CD4-positive, alpha-beta T cell treated with Interleukin-4 for 4 hours (primary cell): ENCODE measurements around the gene COL20A1.
"Not testable (repeated sequence)": the region's sequence is repeated elsewhere in the genome, so short reads cannot be mapped to it uniquely, and the experiment has no call there.

Experiments
- DNase-seq: peaks from one replicate; pipeline ENCODE4 v3.0.0-alpha.2; 2020

The COL20A1 gene

DNA sequence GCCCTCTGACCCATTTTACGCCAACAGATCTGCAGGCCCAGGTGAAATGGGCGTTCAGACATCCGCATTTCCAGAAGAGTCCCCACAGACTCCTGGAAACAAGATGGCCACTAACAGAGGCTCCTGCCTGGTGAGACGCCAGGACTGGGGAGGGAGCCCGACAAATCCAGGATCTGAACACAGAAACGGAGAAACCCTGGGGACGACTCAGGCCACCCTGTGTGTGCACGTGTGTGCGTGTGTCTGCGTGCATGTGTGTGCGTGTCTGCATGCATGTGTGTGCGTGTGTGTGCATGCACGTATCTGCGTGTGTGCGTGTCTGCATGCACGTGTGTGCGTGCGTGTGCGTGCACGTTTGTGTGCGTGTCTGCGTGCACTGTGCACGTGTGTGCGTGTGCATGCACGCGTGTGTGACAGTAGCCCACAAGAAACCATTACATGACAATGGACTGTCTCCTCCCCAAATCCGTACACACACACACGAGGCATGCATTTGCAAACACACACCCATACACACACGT lies 43.3 kb downstream of the COL20A1 start:
- no peak for DNase-seq

DNA sequence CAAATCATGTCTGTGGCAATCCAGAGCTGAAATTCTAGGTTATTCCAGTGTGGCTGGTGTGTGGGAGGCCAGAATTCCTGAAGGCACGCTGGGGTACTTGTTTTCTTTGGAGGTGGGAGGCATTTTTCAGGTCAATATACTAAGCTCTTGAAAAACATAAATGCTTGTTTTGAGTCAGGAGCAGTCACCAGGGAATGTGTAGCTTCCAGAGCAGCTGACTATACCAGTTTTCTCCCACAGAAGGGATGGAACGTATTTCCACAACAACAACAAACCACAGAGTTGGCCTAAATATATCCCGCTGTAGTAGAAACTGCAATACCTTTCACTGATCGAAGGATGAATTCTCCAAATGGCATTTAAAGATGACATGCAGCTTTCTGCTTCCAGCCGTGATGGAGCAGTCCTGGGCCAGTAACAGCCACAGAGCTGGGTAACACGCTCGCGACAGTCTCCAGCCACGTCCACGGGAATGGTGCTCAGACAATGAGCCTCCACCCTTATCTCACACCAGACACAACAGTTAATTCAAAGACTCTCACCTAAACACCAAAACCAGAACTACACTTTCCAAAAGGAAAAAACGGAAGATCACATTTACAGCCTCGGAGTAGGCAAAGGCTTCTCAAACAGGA lies 44.9 kb downstream of the COL20A1 start:
- no peak for DNase-seq

DNA sequence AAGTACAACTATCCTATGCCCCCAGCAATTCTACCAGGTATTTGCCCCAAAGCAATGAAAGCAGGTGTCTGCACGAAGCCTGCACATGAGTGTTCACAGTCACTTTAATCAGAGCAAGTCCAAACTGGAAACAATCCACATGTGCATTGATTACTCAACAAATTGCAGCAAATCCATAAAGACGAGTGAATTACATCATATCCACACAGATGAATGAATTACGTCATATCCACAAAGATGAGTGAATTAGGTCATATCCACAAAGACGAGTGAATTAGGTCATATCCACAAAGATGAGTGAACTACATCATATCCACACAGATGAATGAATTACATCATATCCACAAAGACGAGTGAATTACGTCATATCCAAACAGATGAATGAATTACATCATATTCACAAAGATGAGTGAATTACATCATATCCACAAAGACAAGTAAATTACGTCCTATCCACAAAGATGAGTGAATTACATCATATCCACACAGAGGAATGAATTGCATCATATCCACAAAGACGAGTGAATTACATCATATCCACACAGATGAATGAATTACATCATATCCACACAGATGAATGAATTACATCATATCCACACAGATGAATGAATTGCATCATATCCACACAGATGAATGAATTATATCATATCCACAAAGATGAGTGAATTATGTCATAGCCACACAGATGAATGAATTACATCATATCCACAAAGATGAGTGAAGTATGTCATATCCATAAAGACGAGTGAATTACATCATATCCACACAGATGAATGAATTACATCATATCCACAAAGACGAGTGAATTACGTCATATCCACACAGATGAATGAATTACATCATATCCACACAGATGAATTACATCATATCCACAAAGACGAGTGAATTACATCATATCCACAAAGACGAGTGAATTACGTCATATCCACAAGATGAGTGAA lies 46.4 kb downstream of the COL20A1 start:
- not testable (repeated sequence) for DNase-seq

DNA sequence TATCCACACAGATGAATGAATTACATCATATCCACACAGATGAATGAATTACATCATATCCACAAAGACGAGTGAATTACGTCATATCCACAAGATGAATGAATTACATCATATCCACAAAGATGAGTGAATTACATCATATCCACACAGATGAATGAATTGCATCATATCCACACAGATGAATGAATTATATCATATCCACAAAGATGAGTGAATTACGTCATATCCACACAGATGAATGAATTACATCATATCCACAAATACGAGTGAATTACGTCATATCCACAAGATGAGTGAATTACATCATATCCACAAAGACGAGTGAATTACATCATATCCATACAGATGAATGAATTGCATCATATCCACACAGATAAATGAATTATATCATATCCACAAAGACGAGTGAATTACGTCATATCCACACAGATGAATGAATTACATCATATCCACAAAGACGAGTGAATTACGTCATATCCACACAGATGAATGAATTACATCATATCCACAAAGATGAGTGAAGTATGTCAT lies 47.2 kb downstream of the COL20A1 start:
- DNase-seq = not testable (repeated sequence)

DNA sequence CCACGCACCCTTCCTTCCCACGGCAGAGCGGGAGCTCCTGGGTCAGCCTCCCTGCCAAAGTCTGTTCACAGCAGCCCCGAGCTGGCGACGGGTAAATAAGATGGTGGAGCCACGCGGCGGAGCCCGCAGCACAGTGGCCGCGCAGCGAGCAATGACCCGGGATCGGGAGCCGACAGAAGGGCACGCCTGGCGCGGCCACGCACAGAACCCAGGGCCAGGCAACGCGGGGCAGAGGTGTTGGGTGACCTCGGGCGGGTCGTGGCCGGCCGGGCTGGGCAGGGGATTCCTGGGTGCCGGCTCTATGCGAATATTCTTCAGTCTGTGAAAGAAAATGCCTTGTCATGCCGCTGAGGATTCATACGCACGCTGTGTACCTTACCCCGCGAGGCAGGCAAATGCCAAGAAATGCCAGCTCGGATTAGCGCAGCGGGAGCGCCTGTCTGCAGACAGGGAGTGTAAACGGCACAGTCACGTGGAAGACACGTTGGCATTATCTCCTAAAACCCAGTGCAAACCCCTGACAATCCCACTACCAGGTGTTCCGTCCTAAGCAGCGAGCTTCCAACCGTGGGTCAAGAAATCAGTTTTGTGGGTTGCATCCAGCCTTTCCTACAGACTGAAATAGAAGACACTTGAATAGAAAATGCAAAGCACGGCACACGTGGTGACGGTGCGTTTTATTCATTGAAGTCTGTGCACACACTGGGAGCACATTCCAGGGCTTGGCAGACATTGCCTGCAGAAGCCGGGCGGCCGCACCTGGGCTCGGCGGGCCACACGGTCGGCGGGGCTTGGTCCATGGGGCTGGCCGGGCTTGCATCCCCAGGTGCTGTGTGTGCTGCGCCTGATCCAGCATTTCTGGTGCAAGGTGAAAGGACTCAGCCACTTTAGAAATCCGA lies 49.8 kb downstream of the COL20A1 start:
- no peak for DNase-seq

DNA sequence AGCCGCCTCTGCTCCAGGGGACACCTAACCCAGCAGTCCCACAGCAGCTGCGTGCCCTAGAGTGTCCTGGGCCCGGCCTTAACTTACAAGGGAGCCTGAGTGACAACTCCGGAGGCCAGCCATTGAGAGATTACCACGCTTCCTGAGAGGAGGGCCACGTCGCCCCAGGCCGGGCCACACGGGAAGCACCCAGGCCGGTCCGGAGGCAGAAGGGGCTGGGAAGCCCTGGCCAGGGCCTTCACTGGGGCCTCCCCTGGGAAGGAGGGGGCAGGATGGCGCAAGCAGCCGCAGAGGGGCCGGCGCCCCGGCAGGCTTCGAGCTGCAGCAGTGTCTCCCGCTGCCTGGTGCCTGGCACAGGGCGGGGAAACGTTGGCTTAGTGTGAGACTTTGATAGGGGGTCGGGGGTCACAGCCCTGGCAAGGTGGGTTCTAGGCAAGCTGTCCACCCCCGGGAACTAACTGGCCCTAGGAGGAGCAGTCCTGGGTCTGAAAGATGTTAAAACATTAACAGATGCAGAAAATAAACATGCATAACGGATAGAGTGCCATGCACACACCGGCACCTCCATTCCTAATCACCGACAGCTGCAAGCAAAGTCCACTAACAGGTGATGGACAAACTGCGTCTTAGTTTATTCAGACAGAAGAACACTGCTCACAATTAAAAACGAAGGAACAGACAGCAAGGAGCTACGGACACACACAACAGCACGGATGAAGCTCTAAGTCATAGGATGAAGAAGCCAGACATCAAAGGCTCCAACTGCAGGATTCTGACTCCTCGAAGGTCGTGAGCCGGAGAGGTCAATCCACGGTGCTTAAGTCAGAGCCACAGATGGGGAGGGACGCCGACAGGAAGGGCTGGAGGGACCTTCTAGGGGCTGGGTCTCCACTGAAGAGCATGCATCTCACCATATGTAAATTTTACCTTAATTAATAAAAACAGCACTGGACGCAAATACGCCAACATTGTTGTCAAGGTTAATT lies 50.8 kb downstream of the COL20A1 start:
- DNase-seq = no peak

DNA sequence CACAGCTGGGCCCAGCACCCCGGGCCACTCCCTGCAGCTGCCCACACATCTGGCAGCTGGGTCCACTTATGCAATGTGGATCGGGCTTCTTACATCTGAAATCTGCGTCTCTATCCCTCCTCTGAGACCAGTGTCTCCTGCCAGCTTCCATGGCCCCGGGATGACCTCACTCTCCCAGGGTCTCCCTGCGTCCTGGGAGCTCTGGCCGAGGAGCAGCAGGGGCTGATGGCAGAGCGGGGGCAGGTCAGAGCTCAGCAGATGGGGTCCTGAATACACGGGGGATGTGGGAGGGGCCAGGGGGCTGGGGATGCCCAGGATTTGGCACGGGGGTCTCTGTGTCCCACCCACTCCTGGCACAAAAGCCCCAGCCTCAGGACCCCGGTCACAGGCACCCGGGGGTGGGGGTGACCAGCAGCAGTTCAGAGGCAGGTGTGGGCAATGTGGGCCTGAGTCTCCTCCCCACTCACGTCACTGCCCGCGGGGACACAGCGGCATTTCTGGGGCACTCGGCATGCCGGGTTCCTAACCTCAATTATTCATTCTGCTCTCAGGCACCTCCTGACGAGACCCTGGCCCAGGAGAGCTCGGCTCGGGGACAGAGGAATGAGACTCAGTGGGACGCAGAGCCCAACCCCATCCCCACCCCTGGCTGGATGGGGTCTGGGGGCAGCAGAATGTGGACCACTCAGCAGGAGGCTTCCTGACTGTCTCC lies 51.8 kb downstream of the COL20A1 start:
- no peak for DNase-seq

DNA sequence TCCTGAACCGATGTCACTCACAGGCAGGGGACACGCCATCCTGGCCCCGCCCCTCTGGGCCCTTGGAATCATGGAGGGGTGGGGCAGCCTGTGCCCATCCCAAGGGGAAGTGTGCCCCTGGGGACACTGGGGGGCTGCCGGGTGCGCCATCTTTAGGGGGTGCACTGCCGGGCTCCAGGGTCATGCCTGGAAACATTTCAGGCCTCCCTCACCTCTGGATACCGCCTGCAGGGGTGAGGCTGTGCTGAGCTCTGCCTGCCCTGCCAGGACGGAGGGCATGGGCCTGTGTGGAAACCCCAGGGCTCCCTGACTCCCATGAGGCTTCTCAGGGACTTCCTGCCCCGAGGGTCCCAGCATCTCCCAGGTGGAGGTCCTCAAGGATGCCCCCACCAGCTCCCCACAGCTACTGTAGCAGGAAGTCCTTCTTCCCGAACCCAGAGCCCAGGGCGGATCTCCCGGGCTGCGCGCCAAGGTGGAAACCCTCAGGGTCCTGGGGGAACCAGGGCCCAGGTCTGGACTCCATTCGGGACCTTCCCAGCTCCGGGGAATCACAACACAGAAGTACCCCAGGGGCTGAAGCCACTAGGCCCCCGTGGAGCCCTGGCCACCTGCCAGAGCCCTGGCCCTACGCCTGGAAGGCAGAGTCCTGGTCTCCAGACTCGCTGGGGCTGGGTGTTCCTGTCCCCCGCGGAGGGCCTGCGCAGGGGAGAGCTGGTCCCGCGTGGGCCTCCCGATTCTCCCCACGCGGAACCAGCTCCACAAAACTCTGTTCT lies 52.5 kb downstream of the COL20A1 start:
- DNase-seq = no peak

DNA sequence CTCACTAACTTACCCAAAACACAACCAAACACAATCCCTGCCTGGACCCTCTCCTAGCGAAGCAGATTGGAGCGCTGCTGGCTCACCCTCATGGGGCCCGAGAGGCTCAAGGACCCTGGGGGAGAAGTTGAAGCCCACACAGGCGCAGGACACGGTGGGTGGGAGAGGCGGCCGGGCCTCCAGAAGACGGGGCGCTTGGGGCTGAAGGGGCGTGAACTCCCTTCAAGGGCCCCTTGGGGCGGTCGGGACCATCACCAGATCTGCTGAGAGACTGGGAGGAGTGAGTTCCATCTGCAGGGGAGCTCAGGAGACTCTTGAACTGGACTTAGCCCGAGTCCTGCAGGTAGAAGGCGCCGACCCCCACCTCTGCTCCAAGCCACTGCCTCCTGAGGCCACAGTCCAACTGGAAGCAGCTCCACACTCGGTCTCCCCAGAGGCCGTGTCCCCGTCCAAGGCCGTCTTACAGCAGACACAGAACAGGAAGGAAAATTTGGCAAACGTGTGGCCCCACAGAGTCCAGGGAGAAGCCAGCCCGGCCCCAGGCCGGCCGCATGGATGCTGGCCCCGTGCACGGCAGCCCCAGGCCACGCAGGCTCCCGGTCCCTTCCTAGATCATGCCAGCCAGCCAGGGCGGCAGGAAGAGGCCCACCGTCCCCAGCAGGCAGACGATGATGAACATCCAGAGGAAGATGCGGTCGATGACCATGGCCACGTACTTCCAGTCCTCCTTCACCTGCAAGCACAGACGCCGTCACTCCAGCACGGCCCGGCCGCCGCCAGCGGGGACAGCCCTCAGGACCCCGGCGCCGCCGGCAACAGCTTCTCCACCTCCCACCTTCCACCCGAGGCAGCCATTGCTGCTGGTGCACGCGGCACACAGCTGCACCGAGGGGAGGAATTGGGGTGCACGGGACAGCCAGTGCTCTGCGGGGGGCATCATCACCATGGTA lies 53.4 kb downstream of the COL20A1 start:
- DNase-seq = no peak

DNA sequence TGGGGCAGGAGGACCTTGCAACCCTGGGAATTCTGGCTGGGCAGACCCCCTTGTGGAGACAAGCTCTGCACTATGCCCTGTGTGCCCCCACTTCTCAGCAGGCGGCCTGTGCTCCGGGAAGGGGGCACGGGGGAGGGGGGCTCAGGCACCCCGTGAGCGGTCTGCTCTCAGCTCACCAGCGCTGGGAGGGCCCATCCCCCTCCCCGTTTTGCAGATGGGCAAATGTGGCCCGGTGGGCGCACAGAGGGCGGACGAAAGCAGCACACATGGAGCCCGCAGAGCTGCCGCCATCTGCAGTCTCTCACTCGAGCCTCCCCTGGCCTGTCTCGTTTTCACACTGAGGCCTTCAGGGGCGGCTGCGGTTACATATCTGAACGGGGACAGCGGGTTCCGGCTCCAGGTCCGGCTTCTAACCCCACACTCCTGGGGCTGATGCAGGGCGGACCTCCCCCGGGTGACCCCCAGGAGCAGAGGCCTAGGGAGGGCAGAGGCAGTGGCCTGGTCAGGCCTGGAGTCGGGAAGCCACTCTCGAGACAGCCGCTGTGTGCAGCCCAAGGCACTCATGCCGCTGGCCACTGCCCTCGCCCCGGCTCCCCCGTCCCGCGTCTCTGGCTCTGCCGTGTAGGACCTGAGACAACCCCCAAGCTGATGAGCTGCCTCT lies 54.2 kb downstream of the COL20A1 start:
- no peak for DNase-seq

DNA sequence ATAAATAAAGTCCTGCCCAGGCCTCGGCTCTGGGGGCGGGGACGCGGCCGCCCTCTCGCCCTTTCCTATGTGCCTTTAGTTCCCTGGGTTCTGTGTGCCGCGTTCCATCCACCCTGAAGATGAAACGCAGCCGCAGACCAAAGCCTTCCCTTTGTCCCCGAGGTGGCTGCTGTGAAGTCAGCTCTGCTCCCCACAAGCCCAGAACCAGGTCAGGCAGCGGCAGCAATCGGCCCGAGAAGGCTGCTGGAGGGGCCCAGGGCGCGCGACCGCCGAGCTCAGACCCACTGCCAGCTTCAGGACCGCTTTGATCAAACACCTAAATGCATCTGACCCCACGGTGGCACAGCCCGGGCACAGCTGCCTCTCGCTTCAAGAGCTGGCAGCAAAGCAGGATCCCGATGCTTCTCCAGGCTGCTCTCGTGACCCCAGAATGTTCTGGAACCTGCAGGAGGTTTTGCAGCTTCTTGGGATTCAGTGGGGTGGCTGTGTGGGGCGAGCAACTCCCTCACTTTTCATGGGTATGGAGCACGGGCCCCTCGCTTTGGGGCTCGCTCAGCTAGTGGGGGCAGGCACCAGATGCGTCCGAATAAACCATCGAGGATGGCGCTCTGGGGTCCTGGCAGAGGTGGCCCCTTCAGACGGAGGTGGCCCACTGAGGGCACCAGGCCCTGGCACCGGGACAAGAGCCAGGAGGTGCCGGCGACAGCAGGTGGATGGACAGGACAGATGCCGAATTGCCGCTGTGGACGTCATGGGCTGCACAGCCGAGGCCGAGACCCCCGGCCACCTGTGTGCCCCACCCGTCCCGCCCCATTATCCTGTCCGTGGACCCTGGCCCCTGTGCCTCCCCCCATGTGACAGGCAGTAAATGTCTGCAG lies 55.2 kb downstream of the COL20A1 start:
- no peak for DNase-seq

DNA sequence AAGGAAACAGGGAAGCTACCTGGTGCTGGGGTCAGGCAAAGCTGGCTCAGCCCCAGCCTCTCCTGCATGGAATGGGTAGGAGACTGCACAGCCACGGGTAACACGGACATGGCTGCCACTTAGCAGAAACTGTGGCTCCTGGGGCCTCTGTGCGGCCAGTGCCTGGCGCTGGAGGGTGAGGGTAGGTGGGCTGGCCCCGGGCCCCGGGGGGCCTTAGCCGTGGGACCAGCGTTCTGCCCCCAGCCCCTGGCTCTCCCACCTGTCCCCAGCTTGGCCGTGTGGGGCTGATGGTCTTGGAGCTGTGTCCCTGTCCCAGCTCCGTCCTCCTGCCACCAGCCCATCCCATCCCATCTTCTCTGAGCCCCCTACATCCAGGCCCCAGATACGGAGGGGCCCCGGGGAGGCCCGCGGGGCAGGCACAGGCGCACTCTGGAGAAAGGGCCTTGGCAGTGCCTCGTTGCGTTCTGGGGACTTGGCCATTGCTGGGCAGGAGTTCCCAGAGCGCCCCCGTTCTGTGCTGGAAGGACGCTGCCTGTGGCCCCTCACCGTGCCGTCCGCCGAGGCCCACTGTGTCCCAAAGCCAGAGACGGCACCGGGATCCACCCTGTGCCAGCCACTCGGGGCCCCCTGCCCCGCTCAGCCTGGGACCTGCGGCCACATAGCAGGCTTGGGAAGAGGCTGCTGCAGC lies 56.0 kb downstream of the COL20A1 start:
- DNase-seq = no peak

DNA sequence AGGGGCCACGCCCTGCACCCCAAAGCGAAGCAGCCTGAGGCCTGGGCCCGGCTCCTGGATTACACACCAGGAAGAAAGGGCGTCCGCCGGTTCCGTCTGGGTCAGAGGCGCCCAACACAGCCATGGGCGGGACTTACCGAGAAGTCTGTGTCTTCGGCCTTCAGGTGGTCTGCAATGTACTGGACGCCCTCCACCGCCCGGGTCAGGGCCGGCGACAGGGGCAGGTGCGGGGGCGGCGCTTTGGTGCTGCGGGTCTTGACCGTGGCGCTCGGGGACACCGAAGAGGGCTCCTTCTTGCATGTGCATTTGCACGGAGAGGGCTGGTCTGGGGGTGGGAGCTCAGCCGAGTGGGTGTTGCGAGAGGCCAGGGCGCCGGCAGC lies 56.5 kb downstream of the COL20A1 start:
- no peak for DNase-seq

DNA sequence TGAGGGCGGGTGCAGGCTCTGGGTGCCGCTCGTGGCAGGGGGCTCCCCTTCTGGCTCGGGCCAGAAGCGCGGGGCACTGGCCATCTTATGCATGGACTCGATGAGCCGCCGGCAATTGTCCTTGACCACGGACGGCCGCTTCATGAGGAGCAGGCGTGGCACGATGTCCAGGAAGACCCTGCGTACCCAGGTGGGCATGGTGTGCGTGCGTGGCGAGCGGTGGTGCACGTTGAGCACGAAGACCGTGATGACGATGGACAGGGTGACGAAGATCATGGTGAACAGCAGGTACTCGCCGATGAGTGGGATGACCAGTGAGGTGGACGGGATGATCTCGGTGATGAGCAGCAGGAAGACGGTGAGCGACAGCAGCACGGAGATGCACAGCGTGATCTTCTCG lies 57.2 kb downstream of the COL20A1 start:
- no peak for DNase-seq

DNA sequence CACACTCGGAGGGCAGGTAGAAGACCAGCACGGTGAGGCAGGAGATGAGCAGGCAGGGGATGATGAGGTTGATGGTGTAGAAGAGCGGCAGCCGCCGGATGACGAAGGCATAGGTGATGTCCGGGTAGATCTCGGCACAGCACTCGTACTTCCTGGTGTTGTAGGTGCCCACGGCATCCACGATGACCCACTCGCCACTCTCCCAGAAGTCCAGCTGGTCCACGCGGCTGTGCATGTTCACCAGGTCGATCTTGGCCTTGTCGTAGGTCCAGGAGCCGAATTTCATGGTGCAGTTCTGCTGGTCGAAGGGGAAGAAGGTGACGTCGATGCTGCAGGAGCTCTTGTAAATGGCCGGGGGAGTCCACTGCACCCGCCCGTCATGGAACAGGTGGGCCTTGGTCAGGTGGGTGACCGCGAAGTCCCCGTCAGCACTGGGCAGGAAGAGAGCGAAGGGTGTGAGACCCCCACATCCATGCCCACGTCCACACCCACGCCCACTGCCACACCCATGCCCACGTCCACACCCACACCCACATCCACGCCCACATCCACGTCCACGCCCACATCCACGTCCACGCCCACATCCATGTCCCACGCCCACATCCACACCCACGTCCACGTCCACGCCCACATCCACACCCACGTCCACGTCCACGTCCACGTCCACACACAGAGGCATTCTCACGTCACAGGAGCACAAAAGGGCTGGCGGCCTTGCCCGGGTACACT lies 57.8 kb downstream of the COL20A1 start:
- no peak for DNase-seq

DNA sequence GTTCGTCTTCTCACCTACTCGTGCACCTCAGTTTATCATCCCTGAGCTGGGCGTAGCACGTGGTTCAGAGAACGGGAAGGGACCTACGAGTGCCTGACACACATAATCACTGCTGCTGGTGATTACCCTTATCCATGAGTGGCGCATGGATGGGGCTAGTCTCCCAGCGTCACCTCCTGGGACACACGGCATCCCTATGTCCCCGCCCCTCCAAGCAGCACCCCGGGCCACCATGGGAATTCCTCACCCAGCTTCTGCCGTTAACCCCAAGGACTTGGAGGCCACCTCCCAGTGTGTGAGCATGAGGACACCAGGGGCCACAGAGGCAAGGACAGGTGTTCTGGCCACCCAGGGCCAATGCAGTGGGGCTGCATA lies 58.3 kb downstream of the COL20A1 start:
- no peak for DNase-seq
